GM12875 (cell line): ENCODE measurements around the gene GET3.

Experiments
- H3K4me3 ChIP-seq: one replicate; pipeline ENCODE4 v1.5.1; 2011; ENCODE audit warnings: low read depth, low read length, control low read depth
- CTCF ChIP-seq: IDR thresholded peaks from 2 replicates; pipeline ENCODE4 v1.5.1; 2011; ENCODE audit warnings: low read depth, mild to moderate bottlenecking, control low read depth, inconsistent platforms, low read length, moderate library complexity, borderline replicate concordance; ENCODE audit not compliant: insufficient read depth

The GET3 gene

GRCh38 chr19:12786141-12786870, 49.0 kb downstream of the GET3 start:
- TF ChIP-seq CTCF, result no peak
- H3K4me3 ChIP-seq, result no peak overlapping the region

- H3K4me3 ChIP-seq, result no peak overlapping the region
- no peak for TF ChIP-seq CTCF
These were observed 49.7 kb downstream of the GET3 start for GRCh38 chr19:12786952-12787351.

- no peak overlapping the region for H3K4me3 ChIP-seq
- TF ChIP-seq CTCF, result no peak
These were observed 50.2 kb downstream of the GET3 start for GRCh38 chr19:12787458-12787857.

- H3K4me3 ChIP-seq, result peak overlapping the region; percentile 95
- no peak for TF ChIP-seq CTCF
These were observed 50.9 kb downstream of the GET3 start for GRCh38 chr19:12788042-12788681.

- peak overlapping the region; percentile 95 for H3K4me3 ChIP-seq
- TF ChIP-seq CTCF, result no peak
These were observed 51.4 kb downstream of the GET3 start for GRCh38 chr19:12788682-12789097.

- H3K4me3 ChIP-seq, result peak overlapping the region; percentile 95
- no peak for TF ChIP-seq CTCF
These were observed 52.0 kb downstream of the GET3 start for GRCh38 chr19:12789098-12789903.
